ENCODE measurements around the gene SP110. TPM values are rescaled to one million over a fixed set of nuclear protein-coding genes. Genes with fewer than 3 reads are reported as not detected.
"Not testable (repeated sequence)": the region's sequence is repeated elsewhere in the genome, so short reads cannot be mapped to it uniquely, and the experiment has no call there.

Gene SP110
- total RNA-seq (2021; fragmentation: NEBNext Ultra II Directional; extraction: Animal tissue kit (Norgen Biotek cat#: 25700)) = 10 to 100 TPM; 11.3 to 17.3 (median 14.1) TPM
- long read RNA-seq, partial matches to known transcripts = 8 of 13 reads
- long read RNA-seq, other reads (novel, unspliced or antisense) = 2 of 13 reads

DNA sequence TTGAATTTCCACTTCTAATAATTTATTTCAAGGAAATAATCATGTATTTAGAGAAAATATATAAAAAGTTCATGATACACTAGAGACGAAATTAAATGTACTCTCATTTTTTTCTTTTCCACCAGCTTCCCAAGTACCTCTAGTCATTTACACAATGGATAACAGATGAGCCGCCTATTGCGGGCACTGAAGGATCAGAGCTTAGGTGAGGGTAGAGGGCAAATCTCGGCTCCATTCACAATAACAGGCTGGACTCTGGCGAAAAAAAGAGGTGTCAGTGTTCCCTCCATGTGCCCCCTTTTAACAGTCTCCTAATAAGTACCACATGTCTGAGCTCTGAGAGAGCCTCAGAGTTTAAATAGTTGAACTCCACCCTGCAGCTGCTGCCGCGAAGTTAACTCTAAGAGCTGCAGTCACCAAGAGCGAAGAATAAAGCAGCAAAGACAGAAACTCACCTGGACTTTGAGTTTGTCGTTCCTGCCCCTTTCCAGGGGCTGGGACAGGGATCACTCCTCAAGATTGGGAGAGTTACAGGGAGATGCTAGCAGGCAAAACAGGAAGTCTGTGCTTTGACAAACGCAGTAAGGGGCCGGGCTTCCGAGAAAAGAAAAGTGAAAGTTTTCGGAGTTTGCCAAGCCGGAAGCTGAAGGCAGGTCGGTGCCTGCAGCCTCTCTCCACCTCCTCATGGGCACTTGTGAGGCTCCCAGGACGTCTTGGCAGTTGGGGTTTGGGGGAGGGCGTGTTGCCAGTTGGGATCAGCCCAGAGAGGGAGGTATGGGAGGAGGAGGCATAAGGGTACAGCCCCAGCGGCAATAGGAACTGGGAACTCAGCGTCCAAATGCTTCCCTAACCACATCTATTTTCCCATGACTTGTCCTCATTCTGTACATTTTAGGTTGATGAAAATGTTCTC is at the start of gene SP110:
TSS of gene SP110 (minus strand) at position 566 of the 913 bp plus-strand sequence. CDS start 3,057 bp downstream, outside the sequence.
- Mint-ChIP-seq H3K27ac (peak within 1 kb of the TSS; percentile 91), H3K4me1 (ENCODE audit: low read depth) (peaks cover 25% of the 10 kb centered on the region), H3K36me3 (ENCODE audit: low read depth) (peaks cover under 1% of the 10 kb centered on the region; the same call in 1 of the 2 replicates), H3K4me3 (peak within 1 kb of the TSS; percentile 96), H3K9me3 (no peaks in the 10 kb centered on the region), H3K27me3 (ENCODE audit: insufficient read depth) (no peaks in the 10 kb centered on the region)
- TF ChIP-seq, protein P1, sequence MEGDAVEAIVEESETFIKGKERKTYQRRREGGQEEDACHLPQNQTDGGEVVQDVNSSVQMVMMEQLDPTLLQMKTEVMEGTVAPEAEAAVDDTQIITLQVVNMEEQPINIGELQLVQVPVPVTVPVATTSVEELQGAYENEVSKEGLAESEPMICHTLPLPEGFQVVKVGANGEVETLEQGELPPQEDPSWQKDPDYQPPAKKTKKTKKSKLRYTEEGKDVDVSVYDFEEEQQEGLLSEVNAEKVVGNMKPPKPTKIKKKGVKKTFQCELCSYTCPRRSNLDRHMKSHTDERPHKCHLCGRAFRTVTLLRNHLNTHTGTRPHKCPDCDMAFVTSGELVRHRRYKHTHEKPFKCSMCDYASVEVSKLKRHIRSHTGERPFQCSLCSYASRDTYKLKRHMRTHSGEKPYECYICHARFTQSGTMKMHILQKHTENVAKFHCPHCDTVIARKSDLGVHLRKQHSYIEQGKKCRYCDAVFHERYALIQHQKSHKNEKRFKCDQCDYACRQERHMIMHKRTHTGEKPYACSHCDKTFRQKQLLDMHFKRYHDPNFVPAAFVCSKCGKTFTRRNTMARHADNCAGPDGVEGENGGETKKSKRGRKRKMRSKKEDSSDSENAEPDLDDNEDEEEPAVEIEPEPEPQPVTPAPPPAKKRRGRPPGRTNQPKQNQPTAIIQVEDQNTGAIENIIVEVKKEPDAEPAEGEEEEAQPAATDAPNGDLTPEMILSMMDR (IDR thresholded peaks at IDR 0.05) = no peak
- peak; percentile 92 for DNase-seq

DNA sequence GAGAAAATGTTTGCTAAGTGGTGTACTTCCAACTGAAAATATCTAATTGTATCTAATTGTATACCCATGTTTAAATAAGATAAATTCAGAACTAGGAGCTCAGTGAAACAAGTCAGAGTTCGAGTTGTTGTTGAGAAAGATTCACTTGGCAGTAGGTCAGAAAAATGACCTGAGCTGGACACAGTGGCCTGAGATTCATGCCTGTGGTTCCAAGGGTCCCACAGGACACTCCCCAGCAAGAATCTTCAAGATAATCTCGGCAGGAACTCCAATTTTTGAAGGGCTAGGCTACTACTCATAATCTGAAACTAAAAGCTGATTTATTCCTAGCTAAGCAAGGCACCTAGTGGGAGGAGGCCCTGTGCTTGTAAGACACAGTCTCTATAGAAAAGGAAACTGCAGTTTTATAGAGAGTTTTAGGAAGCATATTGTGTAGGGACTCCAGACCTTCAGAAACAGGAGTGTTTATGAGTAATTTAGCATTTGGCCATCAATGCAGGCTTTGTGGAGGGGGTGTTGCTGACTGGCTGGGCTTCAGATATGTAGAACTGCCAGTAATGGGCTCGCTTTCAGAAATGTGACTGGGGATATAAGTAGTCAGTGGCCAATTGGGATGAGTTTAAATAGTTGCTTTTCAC is 48.9 kb upstream of the SP110 start:
- Mint-ChIP-seq H3K27me3 (ENCODE audit: insufficient read depth) (peaks cover 13% of the 10 kb centered on the region), H3K4me1 (ENCODE audit: low read depth) (peaks cover 6% of the 10 kb centered on the region; the same call in 1 of the 2 replicates), H3K27ac (no peak overlapping the region), H3K36me3 (ENCODE audit: low read depth) (no peaks in the 10 kb centered on the region), H3K4me3 (no peak overlapping the region), H3K9me3 (peaks cover 6% of the 10 kb centered on the region; the same call in 1 of the 2 replicates)
- TF ChIP-seq, protein P1 (IDR thresholded peaks at IDR 0.05) = no peak
- DNase-seq = no peak

DNA sequence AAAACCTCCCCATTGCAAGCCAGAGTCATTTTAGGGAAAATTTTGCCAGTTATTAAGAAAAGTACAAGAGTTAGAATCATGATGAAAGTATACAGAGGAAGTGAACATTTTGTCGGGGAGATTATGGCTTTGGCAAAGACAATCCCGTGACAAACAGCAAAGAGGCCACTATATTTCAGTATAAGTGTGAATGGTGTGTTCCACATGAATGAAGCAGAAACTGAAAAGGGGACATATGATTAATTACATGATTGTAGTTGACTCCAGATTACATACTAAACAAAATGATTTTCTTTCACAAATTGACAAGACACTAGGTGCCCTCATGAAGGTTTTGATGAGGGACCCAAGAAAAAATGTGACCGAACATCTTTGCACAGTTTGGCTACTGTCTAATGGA is 47.8 kb upstream of the SP110 start:
- peaks cover 13% of the 10 kb centered on the region for H3K27me3 Mint-ChIP-seq (ENCODE audit: insufficient read depth)
- peaks cover 3% of the 10 kb centered on the region; the same call in 1 of the 2 replicates for H3K9me3 Mint-ChIP-seq
- H3K4me1 Mint-ChIP-seq (ENCODE audit: low read depth) = peaks cover 6% of the 10 kb centered on the region; the same call in 1 of the 2 replicates
- H3K4me3 Mint-ChIP-seq = no peak overlapping the region
- no peak overlapping the region for H3K27ac Mint-ChIP-seq
- H3K36me3 Mint-ChIP-seq (ENCODE audit: low read depth) = no peaks in the 10 kb centered on the region
- TF ChIP-seq, protein P1 (IDR thresholded peaks at IDR 0.05) = no peak
- no peak for DNase-seq

DNA sequence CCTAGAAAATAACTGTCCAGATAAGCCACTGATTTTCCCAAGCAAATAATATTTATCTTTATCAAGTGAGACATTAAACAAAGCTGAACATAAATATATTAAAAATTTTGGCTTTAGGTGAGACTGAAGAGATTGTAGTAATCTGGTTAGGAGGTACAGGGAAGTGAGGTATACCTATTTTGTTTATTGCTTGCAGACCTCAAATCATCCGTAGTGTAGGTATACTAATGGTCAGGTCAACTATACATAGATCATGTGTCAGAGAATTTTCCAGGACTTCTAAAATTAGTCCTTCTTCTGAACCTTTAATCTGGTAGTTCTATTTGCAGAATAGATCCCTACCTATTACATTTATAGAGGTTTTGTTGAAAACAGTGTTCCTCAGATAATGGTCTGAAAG is 47.3 kb upstream of the SP110 start:
- peaks cover 10% of the 10 kb centered on the region for H3K27me3 Mint-ChIP-seq (ENCODE audit: insufficient read depth)
- peaks cover 6% of the 10 kb centered on the region; the same call in 1 of the 2 replicates for H3K4me1 Mint-ChIP-seq (ENCODE audit: low read depth)
- no peak overlapping the region for H3K27ac Mint-ChIP-seq
- TF ChIP-seq, protein P1 (IDR thresholded peaks at IDR 0.05) = no peak
- no peaks in the 10 kb centered on the region for H3K36me3 Mint-ChIP-seq (ENCODE audit: low read depth)
- no peaks in the 10 kb centered on the region for H3K9me3 Mint-ChIP-seq
- no peak for DNase-seq
- H3K4me3 Mint-ChIP-seq = no peak overlapping the region

DNA sequence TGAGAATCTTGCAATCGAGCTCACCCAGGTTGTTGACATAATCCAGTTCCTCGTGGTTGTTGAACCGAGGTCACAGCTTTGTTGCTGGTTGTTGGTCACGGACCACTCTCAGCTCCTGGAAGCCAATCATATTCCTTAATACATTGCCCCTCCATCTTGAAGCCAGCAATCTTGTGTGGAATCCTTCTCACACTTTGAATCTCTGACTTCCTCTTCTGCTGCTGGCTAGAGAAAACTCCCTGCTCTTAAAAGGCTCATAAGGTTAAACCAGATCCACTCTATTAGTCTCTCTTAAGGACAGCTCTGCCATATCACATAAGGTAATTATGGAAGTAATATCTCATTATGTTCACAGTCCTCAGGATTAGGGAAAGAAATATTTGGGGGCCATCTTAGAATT is 46.9 kb upstream of the SP110 start:
- no peak for DNase-seq
- H3K36me3 Mint-ChIP-seq (ENCODE audit: low read depth) = no peaks in the 10 kb centered on the region
- TF ChIP-seq, protein P1 (IDR thresholded peaks at IDR 0.05) = no peak
- no peak overlapping the region for H3K27ac Mint-ChIP-seq
- H3K27me3 Mint-ChIP-seq (ENCODE audit: insufficient read depth) = peaks cover 10% of the 10 kb centered on the region
- no peaks in the 10 kb centered on the region for H3K9me3 Mint-ChIP-seq
- H3K4me1 Mint-ChIP-seq (ENCODE audit: low read depth) = peaks cover 4% of the 10 kb centered on the region; the same call in 1 of the 2 replicates
- H3K4me3 Mint-ChIP-seq = no peak overlapping the region

DNA sequence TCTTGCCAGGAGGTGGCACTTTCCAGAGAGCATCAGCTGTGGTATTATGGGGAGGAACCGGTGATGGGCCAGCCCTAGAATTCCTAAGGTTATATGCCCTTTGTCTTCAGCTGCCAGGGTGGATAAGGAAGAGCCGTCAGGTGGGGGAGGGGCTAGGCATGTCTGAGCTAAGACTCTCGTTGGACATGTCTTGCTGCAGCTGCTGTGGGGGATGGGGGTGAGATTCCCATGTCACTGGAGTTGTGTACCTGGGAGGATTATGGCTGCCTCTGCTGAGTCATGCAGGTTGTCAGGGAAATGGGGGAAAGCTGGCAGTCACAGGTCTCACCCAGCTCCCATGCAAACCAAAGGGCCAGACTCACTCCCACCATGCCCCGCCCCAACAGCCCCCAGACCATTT is 45.2 kb upstream of the SP110 start:
- H3K27ac Mint-ChIP-seq; H3K36me3 Mint-ChIP-seq (ENCODE audit: low read depth); H3K4me1 Mint-ChIP-seq (ENCODE audit: low read depth); DNase-seq; H3K9me3 Mint-ChIP-seq; H3K4me3 Mint-ChIP-seq; H3K27me3 Mint-ChIP-seq (ENCODE audit: insufficient read depth): not testable (repeated sequence)
